Loucy (cell line): ENCODE measurements around the gene RHOA.

Experiments
- H2AFZ ChIP-seq: fragments of 200-600 bp; sonication (generic); 2 replicates; pipeline ENCODE4 v1.6.0; 2016; ENCODE audit warnings: antibody characterized with exemption, mild to moderate bottlenecking, low read length, moderate library complexity
- H3F3A ChIP-seq: fragments of 200-600 bp; 2 replicates; pipeline ENCODE4 v1.6.0; 2016; ENCODE audit warnings: antibody characterized with exemption, low read depth, mild to moderate bottlenecking
- H3K27me3 ChIP-seq: fragments of 200-600 bp; sonication (generic); 2 replicates; pipeline ENCODE4 v1.6.1; 2014; ENCODE audit warnings: low read length, mild to moderate bottlenecking; ENCODE audit not compliant: insufficient read depth, poor library complexity, severe bottlenecking
- H3K36me3 ChIP-seq: fragments of 200-600 bp; sonication (generic); 2 replicates; pipeline ENCODE4 v1.6.1; 2016; ENCODE audit warnings: low read length; ENCODE audit not compliant: insufficient read depth
- H3K4me1 ChIP-seq: fragments of 200-600 bp; sonication (generic); 2 replicates; pipeline ENCODE4 v1.5.1; 2014; ENCODE audit warnings: low read length, mild to moderate bottlenecking; ENCODE audit not compliant: insufficient read depth, poor library complexity, severe bottlenecking
- H3K4me2 ChIP-seq: fragments of 200-600 bp; sonication (generic); 2 replicates; pipeline ENCODE4 v1.6.0; 2014; ENCODE audit warnings: antibody characterized with exemption, low read length, low read depth, mild to moderate bottlenecking; ENCODE audit not compliant: poor library complexity, severe bottlenecking
- H3K4me3 ChIP-seq: fragments of 200-600 bp; sonication (generic); 2 replicates; pipeline ENCODE4 v1.5.1; 2014; ENCODE audit warnings: low read length, mild to moderate bottlenecking, mixed read lengths; ENCODE audit not compliant: poor library complexity, severe bottlenecking
- H3K79me2 ChIP-seq: fragments of 200-600 bp; sonication (generic); 2 replicates; pipeline ENCODE4 v1.6.1; 2014; ENCODE audit warnings: low read length; ENCODE audit not compliant: insufficient read depth
- H3K9ac ChIP-seq: fragments of 200-600 bp; sonication (generic); 2 replicates; pipeline ENCODE4 v1.6.0; 2014; ENCODE audit warnings: mild to moderate bottlenecking, low read depth, low read length, moderate library complexity; ENCODE audit not compliant: poor library complexity, severe bottlenecking
- H3K9me2 ChIP-seq: fragments of 200-600 bp; sonication (generic); replicated peaks from 2 replicates; pipeline ENCODE4 v1.6.1; 2016; ENCODE audit warnings: low read depth, low read length, mixed read lengths
- H3K9me3 ChIP-seq: fragments of 200-600 bp; sonication (generic); 2 replicates; pipeline ENCODE4 v1.6.1; 2014; ENCODE audit warnings: mild to moderate bottlenecking, antibody characterized with exemption, low read length, low read depth; ENCODE audit not compliant: insufficient read depth
- H4K20me1 ChIP-seq: fragments of 200-600 bp; sonication (generic); 2 replicates; pipeline ENCODE4 v1.6.0; 2014; ENCODE audit warnings: antibody characterized with exemption, low read length, mild to moderate bottlenecking; ENCODE audit not compliant: insufficient read depth, poor library complexity, severe bottlenecking
- EZH2phosphoT487 ChIP-seq: fragments of 200-600 bp; IDR thresholded peaks from 2 replicates; pipeline ENCODE4 v1.6.1; 2018; ENCODE audit warnings: antibody characterized with exemption, mild to moderate bottlenecking, moderate library complexity, borderline replicate concordance
- TF ChIP-seq, protein P1 (sequence below): fragments of 200-600 bp; sonication (generic); conservative IDR thresholded peaks from 2 replicates; pipeline ENCODE4 v1.5.1; 2014; ENCODE audit warnings: mild to moderate bottlenecking, antibody characterized with exemption, low read length

Gene RHOA

DNA sequence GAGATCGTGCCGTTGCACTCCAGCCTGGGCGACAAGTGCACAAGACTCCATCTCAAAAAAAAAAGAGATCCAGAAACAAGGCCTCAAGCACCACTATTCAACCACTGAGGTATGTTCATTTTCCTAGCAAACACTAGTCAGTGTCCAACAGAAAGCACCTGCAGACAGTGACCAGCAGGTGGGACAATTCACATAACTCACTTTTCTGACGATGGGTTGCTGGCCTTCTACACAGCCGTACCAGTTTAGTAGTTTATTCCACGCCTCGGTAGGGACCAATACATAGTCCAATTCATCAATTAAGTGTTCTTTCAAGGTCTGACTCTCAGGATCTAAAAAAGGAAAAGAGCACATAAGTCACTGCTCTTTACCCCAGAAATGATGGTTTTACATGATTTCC is 84.3 kb downstream of the RHOA start:
- no peak overlapping the region for H3K9ac ChIP-seq
- peaks cover 64% of the 10 kb centered on the region; the same call in 1 of the 2 replicates for H3K36me3 ChIP-seq
- no peaks in the 10 kb centered on the region for H3K9me3 ChIP-seq
- H3K27me3 ChIP-seq = no peaks in the 10 kb centered on the region
- no peak overlapping the region for H3K4me2 ChIP-seq
- H3F3A ChIP-seq = no peaks in the 10 kb centered on the region
- no peaks in the 10 kb centered on the region for H3K9me2 ChIP-seq
- no peaks in the 10 kb centered on the region for H3K79me2 ChIP-seq
- H4K20me1 ChIP-seq = no peaks in the 10 kb centered on the region
- TF ChIP-seq, protein P1, sequence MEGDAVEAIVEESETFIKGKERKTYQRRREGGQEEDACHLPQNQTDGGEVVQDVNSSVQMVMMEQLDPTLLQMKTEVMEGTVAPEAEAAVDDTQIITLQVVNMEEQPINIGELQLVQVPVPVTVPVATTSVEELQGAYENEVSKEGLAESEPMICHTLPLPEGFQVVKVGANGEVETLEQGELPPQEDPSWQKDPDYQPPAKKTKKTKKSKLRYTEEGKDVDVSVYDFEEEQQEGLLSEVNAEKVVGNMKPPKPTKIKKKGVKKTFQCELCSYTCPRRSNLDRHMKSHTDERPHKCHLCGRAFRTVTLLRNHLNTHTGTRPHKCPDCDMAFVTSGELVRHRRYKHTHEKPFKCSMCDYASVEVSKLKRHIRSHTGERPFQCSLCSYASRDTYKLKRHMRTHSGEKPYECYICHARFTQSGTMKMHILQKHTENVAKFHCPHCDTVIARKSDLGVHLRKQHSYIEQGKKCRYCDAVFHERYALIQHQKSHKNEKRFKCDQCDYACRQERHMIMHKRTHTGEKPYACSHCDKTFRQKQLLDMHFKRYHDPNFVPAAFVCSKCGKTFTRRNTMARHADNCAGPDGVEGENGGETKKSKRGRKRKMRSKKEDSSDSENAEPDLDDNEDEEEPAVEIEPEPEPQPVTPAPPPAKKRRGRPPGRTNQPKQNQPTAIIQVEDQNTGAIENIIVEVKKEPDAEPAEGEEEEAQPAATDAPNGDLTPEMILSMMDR = peak; percentile 45
- TF ChIP-seq EZH2phosphoT487 = no peak
- H3K4me3 ChIP-seq = no peak overlapping the region
- no peak overlapping the region for H2AFZ ChIP-seq
- no peaks in the 10 kb centered on the region for H3K4me1 ChIP-seq

DNA sequence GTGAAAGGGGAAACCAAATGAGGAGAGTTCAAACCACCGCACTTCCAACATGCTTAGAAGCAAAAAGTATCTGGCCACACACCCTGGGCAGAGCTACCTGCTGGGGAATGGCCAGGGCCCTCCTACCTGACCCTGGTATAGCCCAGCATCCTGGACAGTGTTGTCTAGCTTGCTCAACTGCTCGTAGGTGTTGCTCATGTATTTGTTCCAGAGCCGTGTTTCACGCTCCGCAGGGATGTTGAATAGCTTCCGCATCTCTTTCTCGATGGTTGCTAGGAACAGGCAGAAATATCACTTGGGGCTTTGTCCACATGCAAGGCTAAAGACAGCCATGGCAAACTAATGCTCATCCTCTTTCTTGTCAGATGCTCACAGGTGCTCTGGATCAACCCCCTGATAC is 87.0 kb downstream of the RHOA start:
- Histone ChIP-seq H3K4me1 (no peaks in the 10 kb centered on the region), H3K4me3 (no peak overlapping the region), H3K79me2 (no peaks in the 10 kb centered on the region; the same call in 1 of the 2 replicates), H4K20me1 (no peaks in the 10 kb centered on the region), H3K27me3 (no peaks in the 10 kb centered on the region), H2AFZ (no peak overlapping the region), H3F3A (no peaks in the 10 kb centered on the region), H3K9me3 (no peaks in the 10 kb centered on the region), H3K9me2 (no peaks in the 10 kb centered on the region), H3K9ac (no peak overlapping the region), H3K4me2 (no peak overlapping the region), H3K36me3 (peaks cover 77% of the 10 kb centered on the region; the same call in 1 of the 2 replicates)
- TF ChIP-seq, protein P1 = no peak
- TF ChIP-seq EZH2phosphoT487 = no peak

DNA sequence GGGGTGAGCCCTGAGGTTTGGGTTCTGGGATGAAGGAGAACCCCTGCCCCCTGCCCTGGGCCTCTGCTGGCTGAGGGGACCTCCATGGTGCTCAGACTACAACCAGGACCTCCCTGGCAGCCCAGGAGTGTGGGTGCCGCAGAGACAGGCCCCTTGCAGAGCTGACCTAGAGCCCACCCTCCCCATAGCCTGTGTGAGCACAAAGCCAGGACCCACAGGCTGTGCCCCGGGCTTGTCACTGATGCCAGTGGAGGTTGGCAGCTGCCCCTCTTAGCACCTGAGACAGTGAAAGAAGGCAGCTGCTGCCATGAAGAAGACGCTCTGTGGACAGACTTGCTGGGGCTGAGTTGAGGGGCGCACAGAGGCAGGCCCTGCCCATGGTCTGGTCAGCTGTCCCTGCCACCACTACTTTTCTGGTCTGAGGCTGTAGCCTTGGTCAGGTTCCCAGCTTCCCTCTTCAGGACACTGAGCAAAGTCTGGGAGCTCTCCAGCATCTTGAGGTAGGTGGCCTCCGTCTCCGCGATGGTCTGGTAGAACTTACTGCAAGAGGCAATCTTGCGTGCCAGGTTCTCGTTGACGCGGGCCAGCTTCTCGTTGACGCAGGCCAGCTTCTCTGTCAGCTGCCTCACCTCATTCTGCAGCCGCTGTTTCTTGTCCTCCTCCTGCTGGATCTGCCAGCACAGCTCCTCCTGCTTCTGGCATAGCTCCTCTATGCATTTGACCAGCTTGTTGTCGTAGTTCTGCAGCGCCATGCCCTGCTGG is 94.9 kb downstream of the RHOA start:
- no peak overlapping the region for H3K4me2 ChIP-seq
- peaks cover 52% of the 10 kb centered on the region; the same call in 1 of the 2 replicates for H3K36me3 ChIP-seq
- no peaks in the 10 kb centered on the region for H3K9me2 ChIP-seq
- H3F3A ChIP-seq = no peaks in the 10 kb centered on the region
- H3K27me3 ChIP-seq = no peaks in the 10 kb centered on the region
- no peak overlapping the region for H3K9ac ChIP-seq
- H3K9me3 ChIP-seq = no peaks in the 10 kb centered on the region
- H4K20me1 ChIP-seq = no peaks in the 10 kb centered on the region
- no peak overlapping the region for H3K4me3 ChIP-seq
- no peaks in the 10 kb centered on the region; the same call in 1 of the 2 replicates for H3K79me2 ChIP-seq
- TF ChIP-seq, protein P1 = no peak
- no peak for TF ChIP-seq EZH2phosphoT487
- H3K4me1 ChIP-seq = no peaks in the 10 kb centered on the region
- H2AFZ ChIP-seq = no peak overlapping the region
